CD4-positive, alpha-beta T cell (primary cell): ENCODE measurements around the gene MRPS11. TPM values are rescaled to one million over a fixed set of nuclear protein-coding genes. Genes with fewer than 3 reads are reported as not detected.

Source experiments
- ATAC-seq: fragments of 200-7000 bp; cut with Tn5 transposase; one replicate; pipeline ENCODE4 v1.10.0; 2022; ENCODE audit warnings: mild to moderate bottlenecking; ENCODE audit not compliant: poor library complexity
- CTCF ChIA-PET: fragments of 350-600 bp; sonication (Branson Sonifier 250); formaldehyde crosslinking; loops from one replicate; lab custom pipeline; 2021; ENCODE audit warnings: antibody characterized with exemption, inconsistent platforms; lab: Charles Lee
- POLR2A ChIA-PET: fragments of 350-600 bp; sonication (Branson Sonifier 250); formaldehyde crosslinking; loops from one replicate; lab custom pipeline; 2021; ENCODE audit warnings: antibody characterized with exemption, inconsistent platforms; lab: Charles Lee
- DNase-seq, 14 experiments: peaks; one replicate each; pipeline ENCODE4 v3.0.0-alpha.2; 2013 to 2020; ENCODE audit warnings: mixed read lengths in 2 of 14
- H3K27ac ChIP-seq, 2 donors: one replicate each; pipeline versions ENCODE4 v1.5.1 to v1.7.0; 2013; ENCODE audit warnings: low read length in 2 of 2, low read depth in 1 of 2, mild to moderate bottlenecking in 1 of 2
- H3K27me3 ChIP-seq, 2 experiments: 1 replicate in 1 of 2; 2 replicates in 1 of 2; pipeline versions ENCODE4 v1.6.1 to v1.7.0; 2013; ENCODE audit warnings: low read length in 2 of 2, control low read depth in 1 of 2, mild to moderate bottlenecking in 1 of 2, moderate library complexity in 1 of 2; ENCODE audit not compliant: insufficient read depth in 2 of 2, control insufficient read depth in 1 of 2
- H3K36me3 ChIP-seq: one replicate; pipeline ENCODE4 v1.6.1; 2013; ENCODE audit warnings: low read length, control low read depth; ENCODE audit not compliant: insufficient read depth
- H3K4me1 ChIP-seq: one replicate; pipeline ENCODE4 v1.6.1; 2013; ENCODE audit warnings: low read length, control low read depth; ENCODE audit not compliant: insufficient read depth
- H3K4me3 ChIP-seq: one replicate; pipeline ENCODE4 v1.5.1; 2013; ENCODE audit warnings: mild to moderate bottlenecking, low read length, moderate library complexity
- H3K9me3 ChIP-seq, 2 experiments: 1 replicate in 1 of 2; 2 replicates in 1 of 2; pipeline versions ENCODE4 v1.6.1 to v1.7.0; 2013; ENCODE audit warnings: low read length in 2 of 2, mild to moderate bottlenecking in 2 of 2, control low read depth in 1 of 2, moderate library complexity in 1 of 2; ENCODE audit not compliant: control insufficient read depth in 1 of 2, insufficient read depth in 1 of 2
- H3K27ac Mint-ChIP-seq: one replicate; pipeline ENCODE4 v1.8.0; 2020; ENCODE audit warnings: mixed read lengths
- H3K27me3 Mint-ChIP-seq: one replicate; pipeline ENCODE4 v1.8.0; 2021; ENCODE audit warnings: mixed read lengths
- H3K36me3 Mint-ChIP-seq: one replicate; pipeline ENCODE4 v1.8.0; 2021; ENCODE audit warnings: low read depth, mixed read lengths
- H3K4me1 Mint-ChIP-seq: one replicate; pipeline ENCODE4 v1.8.0; 2021; ENCODE audit warnings: low read depth, mixed read lengths
- H3K4me3 Mint-ChIP-seq: one replicate; pipeline ENCODE4 v1.8.0; 2020; ENCODE audit warnings: mild to moderate bottlenecking, mixed read lengths
- H3K9me3 Mint-ChIP-seq: one replicate; pipeline ENCODE4 v1.8.0; 2020; ENCODE audit warnings: mixed read lengths
- intact Hi-C, 2 experiments: fragments of 100-400 bp; cut with DNase I in 1 of 2; cut with micrococcal nuclease in 1 of 2; formaldehyde crosslinking; loops; one replicate each; pipeline versions ENCODE4 v1.15.1 to v1.9.0; 2023 to 2025; cut with DNase I, micrococcal nuclease
- total RNA-seq, 174 experiments: library from RNA in 2 of 174; stranded (reverse) in 2 of 174; gene quantifications; one replicate each; pipeline ENCODE4 v1.2.3 and lab custom pipeline; 2021 to 2026
- TF ChIP-seq, protein P1 (sequence below): fragments of 200-600 bp; IDR thresholded peaks from one replicate; pipeline ENCODE4 v1.8.0; 2022; ENCODE audit warnings: antibody characterized with exemption, mild to moderate bottlenecking

MRPS11 gene
- total RNA-seq, 2 experiments from 2014 or later, result 8.0 to 8.4 TPM

DNA sequence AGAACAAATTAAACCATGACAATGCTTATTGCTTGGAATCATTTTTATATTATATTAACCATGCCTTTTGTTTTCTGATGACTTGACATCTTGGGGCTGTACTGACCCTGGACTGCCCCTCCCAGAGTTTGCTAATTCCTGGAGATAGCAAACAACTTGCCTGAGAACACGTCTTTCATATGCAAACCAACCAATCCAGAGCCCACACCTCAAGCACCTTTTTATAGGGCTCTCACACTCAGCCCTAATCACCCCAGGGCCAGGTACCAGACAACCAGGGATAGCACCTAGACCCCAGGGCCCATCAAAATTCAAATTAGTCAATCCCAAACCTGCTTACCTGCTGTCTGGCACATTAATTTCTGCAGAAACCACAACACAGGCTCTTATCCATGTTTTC, 36.9 kb downstream of the MRPS11 start:
- Histone ChIP-seq H3K27ac (no peak overlapping the region), H3K4me3 (no peak overlapping the region), H3K4me1 (no peaks in the 10 kb centered on the region), H3K27me3 (no peaks in the 10 kb centered on the region), H3K9me3 (no peaks in the 10 kb centered on the region), H3K36me3 (peaks cover 18% of the 10 kb centered on the region)
- Mint-ChIP-seq H3K4me1 (no peaks in the 10 kb centered on the region), H3K36me3 (peaks cover 62% of the 10 kb centered on the region), H3K27ac (no peak overlapping the region), H3K27me3 (no peaks in the 10 kb centered on the region), H3K9me3 (no peaks in the 10 kb centered on the region), H3K4me3 (no peak overlapping the region)
- POLR2A ChIA-PET, result no interaction called here
- CTCF ChIA-PET, result no interaction called here
- ATAC-seq, result no peak
- no peak for DNase-seq
- intact Hi-C loops, result no loop called here
- TF ChIP-seq, protein P1, sequence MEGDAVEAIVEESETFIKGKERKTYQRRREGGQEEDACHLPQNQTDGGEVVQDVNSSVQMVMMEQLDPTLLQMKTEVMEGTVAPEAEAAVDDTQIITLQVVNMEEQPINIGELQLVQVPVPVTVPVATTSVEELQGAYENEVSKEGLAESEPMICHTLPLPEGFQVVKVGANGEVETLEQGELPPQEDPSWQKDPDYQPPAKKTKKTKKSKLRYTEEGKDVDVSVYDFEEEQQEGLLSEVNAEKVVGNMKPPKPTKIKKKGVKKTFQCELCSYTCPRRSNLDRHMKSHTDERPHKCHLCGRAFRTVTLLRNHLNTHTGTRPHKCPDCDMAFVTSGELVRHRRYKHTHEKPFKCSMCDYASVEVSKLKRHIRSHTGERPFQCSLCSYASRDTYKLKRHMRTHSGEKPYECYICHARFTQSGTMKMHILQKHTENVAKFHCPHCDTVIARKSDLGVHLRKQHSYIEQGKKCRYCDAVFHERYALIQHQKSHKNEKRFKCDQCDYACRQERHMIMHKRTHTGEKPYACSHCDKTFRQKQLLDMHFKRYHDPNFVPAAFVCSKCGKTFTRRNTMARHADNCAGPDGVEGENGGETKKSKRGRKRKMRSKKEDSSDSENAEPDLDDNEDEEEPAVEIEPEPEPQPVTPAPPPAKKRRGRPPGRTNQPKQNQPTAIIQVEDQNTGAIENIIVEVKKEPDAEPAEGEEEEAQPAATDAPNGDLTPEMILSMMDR, result no peak

DNA sequence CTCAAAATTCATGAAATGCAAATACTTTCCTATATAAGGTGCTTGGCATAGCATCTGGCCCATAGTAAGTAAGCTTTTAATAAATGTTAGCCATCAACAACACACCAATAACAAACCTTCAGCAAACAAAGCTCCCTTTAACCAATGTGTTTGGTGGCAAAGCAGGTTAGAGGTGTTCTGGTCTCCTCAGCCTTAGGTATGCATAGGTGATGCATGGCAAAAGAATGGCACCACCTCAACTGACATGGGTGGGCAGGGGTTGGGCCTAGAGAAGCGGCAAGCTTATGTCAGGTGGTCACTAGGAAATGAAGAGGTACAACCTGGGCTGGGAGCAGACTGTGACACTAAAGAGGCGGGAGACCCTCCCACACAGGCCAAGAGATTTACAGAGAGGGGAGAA, 38.2 kb downstream of the MRPS11 start:
- POLR2A ChIA-PET, result no interaction called here
- Mint-ChIP-seq H3K27ac (no peak overlapping the region), H3K27me3 (no peaks in the 10 kb centered on the region), H3K4me1 (no peaks in the 10 kb centered on the region), H3K4me3 (no peak overlapping the region), H3K36me3 (peaks cover 73% of the 10 kb centered on the region), H3K9me3 (no peaks in the 10 kb centered on the region)
- Histone ChIP-seq H3K27ac (no peak overlapping the region), H3K36me3 (peaks cover 27% of the 10 kb centered on the region), H3K27me3 (no peaks in the 10 kb centered on the region), H3K4me3 (no peak overlapping the region), H3K4me1 (no peaks in the 10 kb centered on the region), H3K9me3 (no peaks in the 10 kb centered on the region)
- intact Hi-C loops, result no loop called here
- ATAC-seq (no peak), DNase-seq (no peak)
- CTCF ChIA-PET, result no interaction called here
- TF ChIP-seq, protein P1, result no peak

DNA sequence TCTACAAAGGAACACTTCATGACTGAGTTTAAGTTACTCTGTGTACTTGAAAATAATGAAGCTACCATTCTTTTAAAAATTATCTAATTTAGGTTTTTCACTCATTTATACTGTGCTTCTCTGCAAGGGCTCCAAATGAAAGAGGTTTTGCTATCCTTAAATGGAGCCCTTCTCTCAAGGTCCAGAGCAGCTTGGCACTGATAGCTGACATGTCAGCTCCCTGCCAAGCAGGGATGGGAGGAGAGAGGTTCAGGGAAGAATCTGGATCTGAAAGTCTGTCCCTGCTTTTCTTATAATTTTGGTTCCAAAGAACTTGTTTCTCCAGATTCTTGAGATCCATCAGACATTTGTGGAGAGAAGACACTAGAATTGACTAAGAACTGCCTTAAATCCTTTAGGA, 39.1 kb downstream of the MRPS11 start:
- POLR2A ChIA-PET, result interaction anchor here (1.4 kb wide), 1 partner anchor 39 kb away, joined by 3 read pairs; the partner anchor contains the start of genes MRPL46 and MRPS11

More for the DNA sequence above, 39.1 kb downstream of the MRPS11 start:
- Mint-ChIP-seq H3K27me3 (no peaks in the 10 kb centered on the region), H3K36me3 (peaks cover 82% of the 10 kb centered on the region), H3K4me3 (no peak overlapping the region), H3K9me3 (no peaks in the 10 kb centered on the region), H3K27ac (no peak overlapping the region), H3K4me1 (no peaks in the 10 kb centered on the region)
- CTCF ChIA-PET, result no interaction called here
- Histone ChIP-seq H3K27me3 (no peaks in the 10 kb centered on the region), H3K4me1 (no peaks in the 10 kb centered on the region), H3K27ac (no peak overlapping the region), H3K4me3 (no peak overlapping the region), H3K9me3 (no peaks in the 10 kb centered on the region), H3K36me3 (peaks cover 31% of the 10 kb centered on the region)
- ATAC-seq (no peak), DNase-seq (no peak)
- intact Hi-C loops, result no loop called here
- TF ChIP-seq, protein P1, result no peak
